ENCODE measurements around the gene CCNK.

Gene CCNK

GRCh38 chr14:99554757-99555531 lies 73.7 kb downstream of the CCNK start:
- Histone ChIP-seq H3F3A (ENCODE audit: insufficient read depth) (no peaks in the 10 kb centered on the region), H3K36me3 (ENCODE audit: low read length) (no peaks in the 10 kb centered on the region), H3K9me2 (replicated peaks; ENCODE audit: insufficient read depth, low read length) (no peaks in the 10 kb centered on the region), H3K79me2 (ENCODE audit: insufficient read depth, low read length) (no peaks in the 10 kb centered on the region), H3K9ac (ENCODE audit: low read length) (no peak overlapping the region), H3K9me3 (ENCODE audit: insufficient read depth, low read length) (no peaks in the 10 kb centered on the region), H3K4me3 (ENCODE audit: insufficient read depth, low read length, poor library complexity, severe bottlenecking) (no peak overlapping the region), H2AFZ (ENCODE audit: low read depth, low read length, severe bottlenecking) (no peak overlapping the region), H3K4me2 (ENCODE audit: low read depth, low read length, poor library complexity, severe bottlenecking) (no peak overlapping the region), H3K27ac (ENCODE audit: low read depth, low read length) (no peak overlapping the region), H4K20me1 (ENCODE audit: low read depth, low read length) (no peaks in the 10 kb centered on the region), H3K27me3 (ENCODE audit: low read length) (no peaks in the 10 kb centered on the region)
- TF ChIP-seq CTCF (IDR thresholded peaks at IDR 0.05; ENCODE audit: insufficient read depth, low read length, poor library complexity, severe bottlenecking) (no peak), EZH2phosphoT487 (conservative IDR thresholded peaks at IDR 0.05; ENCODE audit: low read length) (no peak)

DNA sequence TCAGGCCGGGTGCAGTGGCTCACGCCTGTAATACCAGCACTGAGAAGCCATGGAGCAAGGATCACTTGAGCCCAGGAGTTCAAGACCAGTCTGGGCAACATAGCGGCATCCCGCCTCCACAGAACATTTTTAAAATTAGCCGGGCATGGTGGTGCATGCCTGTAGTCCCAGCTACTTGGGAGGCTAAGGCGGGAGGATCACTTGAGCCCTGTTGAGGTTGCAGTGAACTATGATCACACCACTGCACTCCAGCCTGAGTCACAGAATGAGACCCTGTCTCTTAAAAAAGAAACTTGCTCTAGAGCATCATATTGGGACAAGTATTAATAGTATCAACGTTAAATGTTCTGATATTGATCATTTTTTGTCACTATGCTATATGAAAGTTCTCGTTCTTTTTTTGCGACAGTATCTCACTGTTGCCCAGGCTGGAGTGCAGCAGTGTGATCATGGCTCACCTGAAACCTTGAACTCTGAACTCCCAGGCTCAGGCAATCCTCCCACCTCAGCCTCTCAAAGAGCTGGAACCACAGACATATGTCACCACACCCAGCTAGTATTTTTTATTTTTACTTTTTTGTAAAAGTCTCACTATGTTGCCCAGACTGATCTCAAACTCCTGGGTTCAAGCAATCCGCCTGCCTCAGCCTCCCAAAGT lies 75.1 kb downstream of the CCNK start:
- no peak overlapping the region for H3K27ac ChIP-seq (ENCODE audit: low read depth, low read length)
- H3K4me3 ChIP-seq (ENCODE audit: insufficient read depth, low read length, poor library complexity, severe bottlenecking), result no peak overlapping the region
- H3F3A ChIP-seq (ENCODE audit: insufficient read depth), result no peaks in the 10 kb centered on the region
- no peaks in the 10 kb centered on the region for H3K9me2 ChIP-seq (replicated peaks; ENCODE audit: insufficient read depth, low read length)
- H2AFZ ChIP-seq (ENCODE audit: low read depth, low read length, severe bottlenecking), result no peak overlapping the region
- H3K9me3 ChIP-seq (ENCODE audit: insufficient read depth, low read length), result no peaks in the 10 kb centered on the region
- H3K9ac ChIP-seq (ENCODE audit: low read length), result no peak overlapping the region
- H3K79me2 ChIP-seq (ENCODE audit: insufficient read depth, low read length), result no peaks in the 10 kb centered on the region
- no peaks in the 10 kb centered on the region for H4K20me1 ChIP-seq (ENCODE audit: low read depth, low read length)
- H3K36me3 ChIP-seq (ENCODE audit: low read length), result no peaks in the 10 kb centered on the region
- H3K4me2 ChIP-seq (ENCODE audit: low read depth, low read length, poor library complexity, severe bottlenecking), result no peak overlapping the region
- H3K27me3 ChIP-seq (ENCODE audit: low read length), result no peaks in the 10 kb centered on the region
- TF ChIP-seq CTCF (IDR thresholded peaks at IDR 0.05; ENCODE audit: insufficient read depth, low read length, poor library complexity, severe bottlenecking) (no peak), EZH2phosphoT487 (conservative IDR thresholded peaks at IDR 0.05; ENCODE audit: low read length) (no peak)

DNA sequence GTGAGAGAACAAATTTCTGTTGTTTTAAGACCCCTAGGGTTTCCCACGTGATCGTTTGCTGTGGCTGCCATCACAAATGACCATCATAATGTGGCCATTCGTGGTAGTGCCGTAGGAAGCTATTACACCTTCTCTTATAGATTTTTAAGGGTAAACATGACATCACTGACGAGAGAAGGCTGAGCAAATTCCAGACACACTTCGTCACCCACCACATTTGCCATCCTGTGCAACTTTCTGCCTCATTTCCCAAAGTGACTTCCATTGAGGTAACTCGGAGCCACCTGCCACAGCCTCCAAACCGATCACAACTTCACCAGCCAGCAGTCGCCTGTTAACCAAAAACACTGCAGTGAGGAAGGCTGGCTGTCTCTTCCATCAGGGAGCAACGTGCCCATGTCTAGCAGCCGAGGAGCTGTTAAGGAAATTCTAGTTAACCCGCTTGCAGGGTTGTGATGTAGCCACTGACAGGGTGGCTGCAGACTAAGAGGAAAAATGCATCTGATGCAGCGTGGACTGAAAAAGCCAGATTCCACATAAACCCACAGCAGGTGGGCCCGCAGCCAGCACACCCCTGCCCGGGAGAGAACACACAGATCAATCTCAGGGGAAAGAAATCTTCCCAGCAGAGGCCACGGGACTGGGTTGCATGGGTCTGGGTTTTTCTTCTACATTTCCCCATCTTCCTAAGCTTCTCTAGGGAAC lies 78.2 kb downstream of the CCNK start:
- Histone ChIP-seq H3K36me3 (ENCODE audit: low read length) (no peaks in the 10 kb centered on the region), H3K27me3 (ENCODE audit: low read length) (no peaks in the 10 kb centered on the region), H2AFZ (ENCODE audit: low read depth, low read length, severe bottlenecking) (no peak overlapping the region), H3K4me3 (ENCODE audit: insufficient read depth, low read length, poor library complexity, severe bottlenecking) (no peak overlapping the region), H4K20me1 (ENCODE audit: low read depth, low read length) (no peaks in the 10 kb centered on the region), H3K9me2 (replicated peaks; ENCODE audit: insufficient read depth, low read length) (no peaks in the 10 kb centered on the region), H3K9me3 (ENCODE audit: insufficient read depth, low read length) (no peaks in the 10 kb centered on the region), H3K9ac (ENCODE audit: low read length) (no peak overlapping the region), H3K79me2 (ENCODE audit: insufficient read depth, low read length) (no peaks in the 10 kb centered on the region), H3K4me2 (ENCODE audit: low read depth, low read length, poor library complexity, severe bottlenecking) (no peak overlapping the region), H3K27ac (ENCODE audit: low read depth, low read length) (no peak overlapping the region), H3F3A (ENCODE audit: insufficient read depth) (no peaks in the 10 kb centered on the region)
- TF ChIP-seq EZH2phosphoT487 (conservative IDR thresholded peaks at IDR 0.05; ENCODE audit: low read length), result no peak
- no peak for TF ChIP-seq CTCF (IDR thresholded peaks at IDR 0.05; ENCODE audit: insufficient read depth, low read length, poor library complexity, severe bottlenecking)

Data from SU-DHL-6 (cell line).